Subcutaneous adipose tissue (tissue), 4 donors: ENCODE measurements around the gene LSAMP. TPM values are rescaled to one million over a fixed set of nuclear protein-coding genes. Genes with fewer than 3 reads are reported as not detected.

ENCODE experiments used
- CTCF ChIP-seq: fragments of 450-650 bp; IDR thresholded peaks from one replicate; pipeline ENCODE4 v1.5.1; 2016; ENCODE audit warnings: low read depth, mild to moderate bottlenecking, control low read depth, antibody characterized with exemption, moderate library complexity
- total RNA-seq, 4 donors: library from RNA; depleted of rRNA; stranded (reverse); fragments of >200 nt; gene quantifications; one replicate each; pipeline ENCODE4 v1.1.0, GENCODE V29; 2016

Gene LSAMP
- total RNA-seq, 4 donors from 2014 or later: 0.38 to 1.7 (median 0.71) TPM

- TF ChIP-seq CTCF: no peak
Measured at GRCh38 chr3:116190095-116190494, 255.2 kb downstream of the LSAMP start.

GRCh38 chr3:116188231-116188785 lies 257.0 kb downstream of the LSAMP start:
- no peak for TF ChIP-seq CTCF

DNA sequence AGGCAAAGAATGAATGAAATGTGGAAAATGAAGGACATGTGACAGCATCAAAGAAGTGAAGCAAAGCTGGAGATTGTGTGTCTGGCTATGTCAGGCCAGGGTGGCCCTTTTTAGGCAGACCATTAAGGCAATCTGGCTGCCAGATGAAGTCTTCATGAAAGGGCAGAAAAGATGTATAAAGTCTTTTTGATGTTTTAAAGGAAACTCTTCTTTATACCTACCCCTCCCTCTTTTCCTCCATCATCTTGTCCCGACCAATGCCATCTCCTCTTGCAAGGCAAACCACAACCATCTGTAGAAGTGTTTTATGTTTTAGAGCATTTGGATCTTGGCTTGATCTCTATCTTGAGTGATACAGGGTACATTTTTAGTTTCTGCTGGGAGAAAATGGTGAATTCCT lies 259.2 kb downstream of the LSAMP start:
- TF ChIP-seq CTCF: no peak

- TF ChIP-seq CTCF: no peak
Measured at GRCh38 chr3:116181159-116181558, 264.1 kb downstream of the LSAMP start.

- no peak for TF ChIP-seq CTCF
Measured at GRCh38 chr3:116179091-116179490, 266.2 kb downstream of the LSAMP start.

GRCh38 chr3:116176974-116177555 lies 268.2 kb downstream of the LSAMP start:
- TF ChIP-seq CTCF: no peak

DNA sequence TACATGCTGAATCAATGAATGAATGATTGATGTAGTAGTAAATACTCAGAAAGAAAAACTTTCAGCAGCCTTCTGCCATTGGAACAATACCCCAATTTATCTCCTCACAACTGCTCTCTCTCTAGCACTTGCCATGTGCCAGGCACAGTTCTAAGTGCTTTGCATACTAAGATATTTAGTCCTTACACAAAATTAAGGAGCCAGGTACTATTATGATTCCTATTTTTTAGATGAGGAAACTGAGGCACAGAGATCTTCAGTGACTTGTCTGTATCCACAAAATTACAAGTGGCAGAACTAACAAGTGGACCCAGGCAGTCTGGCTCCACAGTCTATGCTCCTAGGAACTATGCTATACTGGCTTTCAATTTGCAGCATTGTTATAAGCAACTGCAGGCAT lies 279.2 kb downstream of the LSAMP start:
- no peak for TF ChIP-seq CTCF
